Breast epithelium (tissue), 3 donors: ENCODE results near the gene FGR.
"Not testable (repeated sequence)": the region's sequence is repeated elsewhere in the genome, so short reads cannot be mapped to it uniquely, and the experiment has no call there.

Experiments
- CTCF ChIP-seq, 3 donors: fragments of 450-650 bp; IDR thresholded peaks; one replicate each; pipeline ENCODE4 v1.5.1; 2016 to 2017; ENCODE audit warnings: antibody characterized with exemption in 3 of 3, mild to moderate bottlenecking in 3 of 3, moderate library complexity in 3 of 3
- POLR2A ChIP-seq: fragments of 450-650 bp; IDR thresholded peaks from one replicate; pipeline ENCODE4 v1.6.1; 2016; ENCODE audit warnings: antibody characterized with exemption, mild to moderate bottlenecking, moderate library complexity
- POLR2AphosphoS5 ChIP-seq, 3 donors: sonication (generic); formaldehyde crosslinking; IDR thresholded peaks; one replicate each; pipeline ENCODE4 v1.6.1; 2017; ENCODE audit warnings: antibody characterized with exemption in 3 of 3

- TF ChIP-seq CTCF (IDR thresholded peaks at IDR 0.05); POLR2A; POLR2AphosphoS5 (IDR thresholded peaks at IDR 0.05): not testable (repeated sequence)
These were observed 5.5 kb upstream of the FGR start for GRCh38 chr1:27640514-27640913.
